SU-DHL-6 (cell line): ENCODE data around the gene PRDM15.

Experiments
- CTCF ChIP-seq: fragments of 200-600 bp; sonication (generic); IDR thresholded peaks from one replicate; pipeline ENCODE4 v1.5.1; 2017; ENCODE audit warnings: antibody characterized with exemption, mild to moderate bottlenecking, low read length, moderate library complexity; ENCODE audit not compliant: insufficient read depth, poor library complexity, severe bottlenecking
- EZH2phosphoT487 ChIP-seq: fragments of 200-600 bp; sonication (generic), shearing (Covaris generic); conservative IDR thresholded peaks from 2 replicates; pipeline ENCODE4 v1.6.1; 2018; ENCODE audit warnings: mild to moderate bottlenecking, antibody characterized with exemption, low read length, moderate library complexity, mixed read lengths

DNA sequence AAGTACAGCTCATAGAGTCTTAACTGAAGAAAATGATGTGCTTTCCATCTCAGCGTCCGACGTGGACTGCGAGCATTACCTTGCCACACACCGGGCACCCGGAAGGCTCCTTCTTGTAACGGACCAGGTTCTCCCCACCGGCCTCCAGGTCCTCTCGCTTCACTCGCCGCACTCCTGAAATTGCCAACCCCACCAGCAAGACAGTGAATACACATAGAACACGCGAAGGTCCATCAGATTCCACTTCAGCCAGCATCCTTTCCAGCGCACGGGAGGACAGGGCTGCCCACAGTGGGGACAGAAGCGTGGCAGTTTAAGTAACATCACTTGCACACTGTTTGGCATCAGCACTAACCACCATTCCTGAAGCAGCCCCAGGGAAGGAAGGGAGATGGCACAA lies 53.3 kb downstream of the PRDM15 start:
- TF ChIP-seq CTCF: no peak
- TF ChIP-seq EZH2phosphoT487: no peak
